Spleen (tissue), 7 donors: ENCODE measurements around the gene TMCC1.

Source experiments
- CTCF ChIP-seq, 11 experiments: fragments of 200-600 bp in 7 of 11; fragments of 450-650 bp in 4 of 11; sonication (generic) in 4 of 11; IDR thresholded peaks in 8 of 11; conservative IDR thresholded peaks in 3 of 11; 1 replicate in 7 of 11; 2 replicates in 4 of 11; pipeline versions ENCODE4 v1.4.0 to v1.8.0; 2016 to 2021; ENCODE audit warnings: antibody characterized with exemption in 11 of 11, inconsistent platforms in 4 of 11, mild to moderate bottlenecking in 1 of 11
- POLR2A ChIP-seq, 3 donors: fragments of 450-650 bp; IDR thresholded peaks; one replicate each; pipeline ENCODE4 v1.5.1; 2017; ENCODE audit warnings: antibody characterized with exemption in 3 of 3, mild to moderate bottlenecking in 1 of 3
- POLR2AphosphoS5 ChIP-seq, 3 donors: sonication (generic); formaldehyde crosslinking; IDR thresholded peaks; one replicate each; pipeline ENCODE4 v1.5.1; 2017; ENCODE audit warnings: antibody characterized with exemption in 3 of 3
- donor health status: DM: no; HTN: no; CAD: no; lungs with moderate emphysema.
- donor health status: DM: no; HTN: no; CAD: no.
- donor health status: DM: no; HTN: no; CAD: no.

- no peak for TF ChIP-seq CTCF (IDR thresholded peaks at IDR 0.05 in 8 of 11, conservative IDR thresholded peaks at IDR 0.05 in 3 of 11)
- TF ChIP-seq POLR2AphosphoS5 (IDR thresholded peaks at IDR 0.05), result no peak
- no peak for TF ChIP-seq POLR2A (IDR thresholded peaks at IDR 0.05)
These were observed 40.0 kb upstream of the TMCC1 start for GRCh38 chr3:129933471-129933870.
